ENCODE data around the gene LYPD5. TPM values are rescaled to one million over a fixed set of nuclear protein-coding genes. Genes with fewer than 3 reads are reported as not detected.
"Not testable (repeated sequence)": the region's sequence is repeated elsewhere in the genome, so short reads cannot be mapped to it uniquely, and the experiment has no call there.

The LYPD5 gene
- total and polyA plus RNA-seq, 3 donors from 2014 or later = 4.9 to 14.7 (median 12.6) TPM

DNA sequence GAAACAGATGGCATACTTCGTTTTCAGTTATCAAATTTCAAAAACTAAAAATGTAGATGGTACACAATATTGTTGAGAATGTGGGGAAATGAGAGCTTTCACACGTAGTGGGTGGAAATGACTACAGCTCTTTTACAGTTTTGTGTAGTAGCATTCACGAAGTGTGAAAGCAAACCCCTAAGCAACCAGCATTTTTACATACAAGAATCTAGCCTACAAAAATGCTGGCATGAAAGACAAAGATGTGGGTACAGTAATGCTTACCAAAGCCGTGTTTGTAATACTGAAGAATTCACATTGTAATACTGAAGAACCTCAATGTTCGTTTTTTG, 18.6 kb upstream of the LYPD5 start:
- TF ChIP-seq, protein P1, sequence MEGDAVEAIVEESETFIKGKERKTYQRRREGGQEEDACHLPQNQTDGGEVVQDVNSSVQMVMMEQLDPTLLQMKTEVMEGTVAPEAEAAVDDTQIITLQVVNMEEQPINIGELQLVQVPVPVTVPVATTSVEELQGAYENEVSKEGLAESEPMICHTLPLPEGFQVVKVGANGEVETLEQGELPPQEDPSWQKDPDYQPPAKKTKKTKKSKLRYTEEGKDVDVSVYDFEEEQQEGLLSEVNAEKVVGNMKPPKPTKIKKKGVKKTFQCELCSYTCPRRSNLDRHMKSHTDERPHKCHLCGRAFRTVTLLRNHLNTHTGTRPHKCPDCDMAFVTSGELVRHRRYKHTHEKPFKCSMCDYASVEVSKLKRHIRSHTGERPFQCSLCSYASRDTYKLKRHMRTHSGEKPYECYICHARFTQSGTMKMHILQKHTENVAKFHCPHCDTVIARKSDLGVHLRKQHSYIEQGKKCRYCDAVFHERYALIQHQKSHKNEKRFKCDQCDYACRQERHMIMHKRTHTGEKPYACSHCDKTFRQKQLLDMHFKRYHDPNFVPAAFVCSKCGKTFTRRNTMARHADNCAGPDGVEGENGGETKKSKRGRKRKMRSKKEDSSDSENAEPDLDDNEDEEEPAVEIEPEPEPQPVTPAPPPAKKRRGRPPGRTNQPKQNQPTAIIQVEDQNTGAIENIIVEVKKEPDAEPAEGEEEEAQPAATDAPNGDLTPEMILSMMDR (IDR thresholded peaks at IDR 0.05) = no peak
- TF ChIP-seq POLR2A (IDR thresholded peaks at IDR 0.05) = no peak
- H3K36me3 ChIP-seq (ENCODE audit: low read depth, missing control alignments) = no peaks in the 10 kb centered on the region
- intact Hi-C loops (cut with DNase I; ENCODE audit: low total_unique reads) = no loop called here
- WGBS, 2 donors = 17 to 32% methylated on average over 5 of the region's 5 CpGs
- no peak overlapping the region for H3K27ac ChIP-seq
- H3K9me3 ChIP-seq = no peaks in the 10 kb centered on the region
- H3K27me3 ChIP-seq = no peaks in the 10 kb centered on the region
- H3K4me3 ChIP-seq = peak overlapping the region; percentile 49 to 63
- no peaks in the 10 kb centered on the region for H3K4me1 ChIP-seq
- no peak for DNase-seq

DNA sequence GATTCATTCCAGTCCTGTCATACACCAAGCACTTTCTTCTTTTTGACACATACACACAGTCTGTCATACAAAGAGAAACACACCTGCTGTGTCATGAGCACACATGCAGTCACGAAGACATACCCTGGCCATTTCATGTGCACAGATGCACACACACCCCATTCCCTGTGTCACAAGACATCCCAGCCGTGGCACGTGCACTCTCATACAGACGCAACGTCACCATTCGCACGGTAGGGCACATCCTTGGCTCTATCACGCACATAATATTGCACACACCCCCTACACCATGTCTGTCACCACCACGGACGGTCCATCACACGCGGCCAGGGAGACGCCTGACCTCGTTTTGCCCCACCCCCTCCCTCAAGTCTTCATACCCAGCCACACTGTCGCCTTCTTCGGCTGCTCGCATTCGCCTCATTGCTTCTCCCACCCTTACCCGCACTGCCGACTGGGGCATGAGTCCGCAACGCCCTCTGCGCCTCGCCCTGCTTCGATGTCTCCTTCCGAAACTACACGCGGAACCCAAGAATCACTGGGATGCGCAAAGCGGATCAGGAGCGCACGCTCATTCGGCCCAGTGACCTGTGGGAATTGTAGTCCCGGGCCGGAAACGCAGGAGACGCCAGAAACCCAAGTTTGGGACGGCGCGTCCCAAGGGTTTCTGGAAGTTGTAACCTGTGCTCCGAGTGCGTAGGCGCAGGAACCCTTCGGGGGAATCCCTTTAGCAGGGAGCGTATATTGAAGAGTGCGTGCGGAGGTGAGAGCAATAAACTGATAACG, 18.0 kb upstream of the LYPD5 start:
- peak; percentile 74 for DNase-seq

DNA sequence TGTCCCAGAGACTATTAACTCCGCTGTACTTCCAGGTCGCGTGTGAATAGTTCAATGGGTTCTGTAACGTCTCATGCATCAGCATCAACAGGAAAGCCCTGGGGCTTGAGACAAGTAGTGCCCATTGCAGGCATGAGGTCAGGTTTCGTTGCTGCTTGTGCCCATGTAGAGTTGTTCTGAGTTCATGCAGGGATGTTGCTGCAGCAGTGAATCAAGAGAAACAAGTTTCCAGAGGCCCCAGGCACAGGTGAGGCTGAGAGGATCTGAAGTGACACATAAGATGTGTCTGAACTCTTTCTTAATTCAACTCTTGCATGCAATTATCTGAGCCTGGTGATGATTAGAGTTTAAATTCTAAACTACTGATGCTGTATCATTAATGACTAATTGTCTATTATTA, 16.3 kb upstream of the LYPD5 start:
- H3K9me3 ChIP-seq = no peaks in the 10 kb centered on the region
- H3K4me1 ChIP-seq = no peaks in the 10 kb centered on the region
- H3K27ac ChIP-seq = no peak overlapping the region
- WGBS, 2 donors = 85 to 86% methylated on average over 4 to 5 of the region's 5 CpGs
- intact Hi-C loops (cut with DNase I; ENCODE audit: low total_unique reads) = no loop called here
- no peaks in the 10 kb centered on the region for H3K27me3 ChIP-seq
- DNase-seq = no peak
- no peak for TF ChIP-seq POLR2A (IDR thresholded peaks at IDR 0.05)
- TF ChIP-seq, protein P1 (IDR thresholded peaks at IDR 0.05) = no peak
- H3K36me3 ChIP-seq (ENCODE audit: low read depth, missing control alignments) = no peaks in the 10 kb centered on the region
- H3K4me3 ChIP-seq = no peak overlapping the region

More for the DNA sequence above, 18.0 kb upstream of the LYPD5 start:
- no peaks in the 10 kb centered on the region for H3K4me1 ChIP-seq
- TF ChIP-seq, protein P1 (IDR thresholded peaks at IDR 0.05) = no peak
- TF ChIP-seq POLR2A (IDR thresholded peaks at IDR 0.05) = no peak
- no peak overlapping the region for H3K27ac ChIP-seq
- H3K4me3 ChIP-seq = peak overlapping the region; percentile 49 to 63
- no peaks in the 10 kb centered on the region for H3K36me3 ChIP-seq (ENCODE audit: low read depth, missing control alignments)
- no peaks in the 10 kb centered on the region for H3K9me3 ChIP-seq
- H3K27me3 ChIP-seq = no peaks in the 10 kb centered on the region
- intact Hi-C loops (cut with DNase I; ENCODE audit: low total_unique reads) = no loop called here
- 11 to 12% methylated on average over 47 to 48 of the region's 48 CpGs for WGBS, 2 donors

DNA sequence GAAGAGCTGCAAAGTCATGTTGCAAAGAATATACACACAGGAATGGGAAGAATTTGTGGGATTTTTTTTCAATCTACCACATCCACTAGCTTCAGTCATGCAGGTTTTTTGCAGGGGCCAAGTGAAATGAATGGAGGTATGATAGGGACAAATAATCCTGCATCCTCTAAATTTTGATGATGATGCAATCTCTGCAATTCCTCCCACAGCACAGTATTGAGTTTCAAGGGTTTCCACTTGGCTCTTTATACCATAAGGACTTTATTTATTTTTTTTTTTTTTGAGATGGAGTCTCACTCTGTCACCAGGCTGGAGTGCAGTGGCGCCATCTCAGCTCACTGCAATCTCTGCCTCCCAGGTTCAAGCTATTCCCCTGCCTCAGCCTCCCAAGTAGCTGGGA, 15.2 kb upstream of the LYPD5 start:
- H3K9me3 ChIP-seq; H3K27me3 ChIP-seq; intact Hi-C loops (cut with DNase I; ENCODE audit: low total_unique reads); H3K4me3 ChIP-seq; DNase-seq; H3K27ac ChIP-seq; H3K4me1 ChIP-seq; H3K36me3 ChIP-seq (ENCODE audit: low read depth, missing control alignments): not testable (repeated sequence)
- 70 to 89% methylated on average over 1 of the region's 1 CpG for WGBS, 2 donors

DNA sequence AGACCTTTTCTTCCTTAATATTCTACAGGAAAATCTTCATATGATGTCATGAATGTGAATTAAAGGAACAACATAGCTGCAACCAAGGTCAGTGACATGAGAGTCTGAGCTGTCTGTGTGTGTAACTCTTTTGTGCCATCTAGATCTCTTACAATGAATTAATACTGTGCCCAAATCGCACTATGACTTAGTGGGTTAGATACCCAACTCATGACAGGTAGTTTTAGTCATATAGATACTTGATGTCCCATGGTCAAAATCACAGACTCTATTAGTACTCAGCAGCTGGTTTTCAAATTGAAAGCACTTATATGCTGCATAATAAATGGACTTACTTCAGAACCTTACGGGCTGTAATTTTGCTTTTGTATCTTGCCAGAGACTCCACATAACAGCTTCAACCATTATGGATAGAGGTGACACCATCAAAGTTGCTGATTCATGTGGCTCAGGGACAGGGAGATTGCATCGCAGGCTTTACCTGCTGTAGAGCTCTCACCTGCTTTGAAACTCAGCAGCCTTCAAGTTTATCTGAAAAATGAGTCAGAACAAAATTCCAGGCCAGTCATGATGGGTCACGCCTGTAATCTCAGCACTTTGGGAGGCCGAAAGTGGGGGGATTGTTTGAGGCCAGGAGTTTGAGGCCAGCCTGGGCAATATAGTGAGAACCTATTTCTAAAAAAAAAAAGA, 12.6 kb upstream of the LYPD5 start:
- 84% methylated on average over 4 to 5 of the region's 5 CpGs for WGBS, 2 donors

More for the DNA sequence above, 12.6 kb upstream of the LYPD5 start:
- H3K27me3 ChIP-seq = no peaks in the 10 kb centered on the region
- H3K27ac ChIP-seq = no peak overlapping the region
- H3K4me3 ChIP-seq = no peak overlapping the region
- no peaks in the 10 kb centered on the region for H3K4me1 ChIP-seq
- no peak for DNase-seq
- no peaks in the 10 kb centered on the region for H3K36me3 ChIP-seq (ENCODE audit: low read depth, missing control alignments)
- no peak for TF ChIP-seq POLR2A (IDR thresholded peaks at IDR 0.05)
- TF ChIP-seq, protein P1 (IDR thresholded peaks at IDR 0.05) = no peak
- intact Hi-C loops (cut with DNase I; ENCODE audit: low total_unique reads) = no loop called here
- no peaks in the 10 kb centered on the region for H3K9me3 ChIP-seq

Measured in testis (tissue), 3 donors.